HCT116 (cell line): ENCODE data around the gene HNMT. TPM values are rescaled to one million over a fixed set of nuclear protein-coding genes. Genes with fewer than 3 reads are reported as not detected.

ENCODE experiments used
- ATAC-seq: fragments of 200-7000 bp; cut with Tn5 transposase; 2 replicates; pipeline ENCODE4 v1.9.1; 2020; ENCODE audit warnings: mild to moderate bottlenecking, moderate library complexity
- BruUV-seq: library from RNA; stranded (reverse); fragments of 400-500 nt; replicated peaks from 2 replicates; lab custom pipeline; 2021; lab: Mats Ljungman, UMichigan
- CTCF ChIA-PET: fragments of 300-600 bp; sonication (Branson Sonifier 250); formaldehyde crosslinking; loops from one replicate; lab custom pipeline; 2021; ENCODE audit warnings: antibody characterized with exemption; lab: Charles Lee
- POLR2A ChIA-PET: fragments of 300-600, 350-600 bp; sonication (Branson Sonifier 250); formaldehyde crosslinking; loops from one replicate; lab custom pipeline; 2021; ENCODE audit warnings: antibody characterized with exemption; lab: Charles Lee
- RAD21 ChIA-PET, 2 experiments: fragments of 300-600 bp; sonication (Branson Sonifier 250); formaldehyde crosslinking; loops; one replicate each; lab custom pipeline; 2023; ENCODE audit warnings: low total read pairs in 2 of 2; ENCODE audit not compliant: uncharacterized antibody in 2 of 2, unreplicated experiment in 2 of 2, low non-redundant PET in 1 of 2; lab: Charles Lee
- DNase-seq: peaks from one replicate; pipeline ENCODE4 v3.0.0-alpha.2; 2010; ENCODE audit warnings: low read depth, low spot score
- H2AFZ ChIP-seq: fragments of 200-600 bp; shearing (Covaris generic), sonication (generic); 2 replicates; pipeline ENCODE4 v1.6.1; 2017; ENCODE audit warnings: low read depth, mixed run types, mixed read lengths, antibody characterized with exemption, low read length; ENCODE audit not compliant: poor library complexity, severe bottlenecking
- H3K27ac ChIP-seq: 2 replicates; pipeline ENCODE4 v1.5.1; 2012; ENCODE audit warnings: low read depth, low read length
- H3K27me3 ChIP-seq: fragments of 200-600 bp; sonication (generic); 2 replicates; pipeline ENCODE4 v1.6.1; 2016; ENCODE audit warnings: mixed run types, low read length, mixed read lengths; ENCODE audit not compliant: insufficient read depth
- H3K36me3 ChIP-seq, 2 experiments: fragments of 200-500 bp in 1 of 2; fragments of 200-600 bp in 1 of 2; sonication (Bioruptor generic) in 1 of 2; sonication (generic) in 1 of 2; 2 replicates each; pipeline versions ENCODE4 v1.5.1 to v1.6.1; 2014 to 2016; ENCODE audit warnings: low read length in 2 of 2, inconsistent platforms in 1 of 2, mixed read lengths in 1 of 2, mixed run types in 1 of 2; ENCODE audit not compliant: insufficient read depth in 2 of 2, control insufficient read depth in 1 of 2
- H3K4me1 ChIP-seq, 2 experiments: fragments of 200-600 bp in 1 of 2; sonication (generic) in 1 of 2; 2 replicates each; pipeline versions ENCODE4 v1.5.1 to v1.6.1; 2012 to 2017; ENCODE audit warnings: low read length in 2 of 2, inconsistent platforms in 1 of 2, mild to moderate bottlenecking in 1 of 2, mixed read lengths in 1 of 2, mixed run types in 1 of 2, moderate library complexity in 1 of 2; ENCODE audit not compliant: insufficient read depth in 2 of 2, control insufficient read depth in 1 of 2
- H3K4me2 ChIP-seq: fragments of 200-600 bp; sonication (generic); 2 replicates; pipeline ENCODE4 v1.6.1; 2017; ENCODE audit warnings: mixed run types, low read length, mixed read lengths
- H3K4me3 ChIP-seq, 2 experiments: fragments of 200-600 bp in 1 of 2; sonication (generic) in 1 of 2; replicated peaks in 1 of 2; 2 replicates each; pipeline ENCODE4 v1.5.1; 2011 to 2016; ENCODE audit warnings: low read length in 2 of 2, control low read depth in 1 of 2, low read depth in 1 of 2, mild to moderate bottlenecking in 1 of 2, mixed read lengths in 1 of 2, mixed run types in 1 of 2
- H3K79me2 ChIP-seq: fragments of 200-600 bp; sonication (generic); 2 replicates; pipeline ENCODE4 v1.6.1; 2017; ENCODE audit warnings: mild to moderate bottlenecking, mixed run types, low read length, moderate library complexity, mixed read lengths; ENCODE audit not compliant: insufficient read depth
- H3K9ac ChIP-seq: fragments of 200-600 bp; sonication (generic); 2 replicates; pipeline ENCODE4 v1.6.1; 2016; ENCODE audit warnings: low read length, mixed read lengths
- H3K9me2 ChIP-seq: fragments of 200-600 bp; sonication (generic), shearing (Covaris generic); 2 replicates; pipeline ENCODE4 v1.6.1; 2017; ENCODE audit warnings: mixed run types, mild to moderate bottlenecking, moderate library complexity; ENCODE audit not compliant: insufficient read depth
- H3K9me3 ChIP-seq, 2 experiments: fragments of 200-500 bp in 1 of 2; fragments of 200-600 bp in 1 of 2; sonication (Bioruptor generic) in 1 of 2; sonication (generic) in 1 of 2; 2 replicates each; pipeline ENCODE4 v1.6.1; 2014 to 2017; ENCODE audit warnings: low read length in 2 of 2, mixed read lengths in 2 of 2, inconsistent platforms in 1 of 2, low read depth in 1 of 2, mild to moderate bottlenecking in 1 of 2, mixed run types in 1 of 2, moderate library complexity in 1 of 2; ENCODE audit not compliant: control insufficient read depth in 1 of 2, insufficient read depth in 1 of 2
- H4K20me1 ChIP-seq: fragments of 200-600 bp; sonication (generic), shearing (Covaris generic); 2 replicates; pipeline ENCODE4 v1.6.1; 2017; ENCODE audit warnings: mixed run types, mild to moderate bottlenecking, moderate library complexity; ENCODE audit not compliant: insufficient read depth
- ATF3 ChIP-seq: IDR thresholded peaks from 2 replicates; pipeline ENCODE4 v1.6.1; 2012
- CEBPB ChIP-seq: IDR thresholded peaks from 2 replicates; pipeline ENCODE4 v1.6.1; 2012; ENCODE audit warnings: low read depth
- EGR1 ChIP-seq: IDR thresholded peaks from 2 replicates; pipeline ENCODE4 v1.6.1; 2012; ENCODE audit warnings: low read depth
- ELF1 ChIP-seq: IDR thresholded peaks from 2 replicates; pipeline ENCODE4 v1.6.1; 2012; ENCODE audit warnings: low read depth, borderline replicate concordance
- EZH2 ChIP-seq: fragments of 200-600 bp; sonication (generic); IDR thresholded peaks from 2 replicates; pipeline ENCODE4 v1.6.1; 2017; ENCODE audit warnings: antibody characterized with exemption, mixed run types
- EZH2phosphoT487 ChIP-seq: fragments of 200-600 bp; IDR thresholded peaks from 2 replicates; pipeline ENCODE4 v1.6.1; 2018; ENCODE audit warnings: antibody characterized with exemption, borderline replicate concordance
- MAX ChIP-seq: IDR thresholded peaks from 2 replicates; pipeline ENCODE4 v1.6.1; 2012
- POLR2A ChIP-seq: IDR thresholded peaks from 2 replicates; pipeline ENCODE4 v1.7.0; 2011; ENCODE audit warnings: borderline replicate concordance; ENCODE audit not compliant: insufficient read depth, insufficient read length; ENCODE audit errors: extremely low read depth
- REST ChIP-seq: IDR thresholded peaks from 2 replicates; pipeline ENCODE4 v1.6.1; 2012; ENCODE audit warnings: low read depth
- SIN3A ChIP-seq: IDR thresholded peaks from 2 replicates; pipeline ENCODE4 v1.6.1; 2012; ENCODE audit warnings: low read depth
- SP1 ChIP-seq: IDR thresholded peaks from 2 replicates; pipeline ENCODE4 v1.6.1; 2012; ENCODE audit warnings: low read depth
- SRF ChIP-seq: IDR thresholded peaks from 2 replicates; pipeline ENCODE4 v1.6.1; 2012; ENCODE audit warnings: low read depth
- ZFX ChIP-seq: fragments of 450-650 bp; IDR thresholded peaks from 2 replicates; pipeline ENCODE4 v1.6.1; 2017
- ZNF274 ChIP-seq: fragments of 200-500 bp; sonication (Bioruptor generic); IDR thresholded peaks from 2 replicates; pipeline ENCODE4 v1.6.1; 2014; ENCODE audit warnings: mild to moderate bottlenecking, low read depth, low read length, inconsistent platforms
- intact Hi-C: fragments of 100-400 bp; cut with micrococcal nuclease; formaldehyde crosslinking; loops from 2 replicates; pipeline ENCODE4 v1.10.0; 2022
- total RNA-seq: library from RNA; stranded (reverse); gene quantifications from one replicate; pipeline ENCODE4 v1.2.1, GENCODE V29; 2021; ENCODE audit not compliant: unreplicated experiment
- TF ChIP-seq, protein P1 (sequence below): IDR thresholded peaks from 2 replicates; pipeline ENCODE4 v1.6.1; 2011; ENCODE audit warnings: mild to moderate bottlenecking, low read length, moderate library complexity; ENCODE audit not compliant: insufficient replicate concordance; ENCODE audit errors: extremely low read depth

The HNMT gene
- total RNA-seq, 1 experiment from 2014 or later, result not detected

GRCh38 chr2:137948894-137949293, 15.4 kb upstream of the HNMT start (continued):
- no peak for TF ChIP-seq SP1

DNA sequence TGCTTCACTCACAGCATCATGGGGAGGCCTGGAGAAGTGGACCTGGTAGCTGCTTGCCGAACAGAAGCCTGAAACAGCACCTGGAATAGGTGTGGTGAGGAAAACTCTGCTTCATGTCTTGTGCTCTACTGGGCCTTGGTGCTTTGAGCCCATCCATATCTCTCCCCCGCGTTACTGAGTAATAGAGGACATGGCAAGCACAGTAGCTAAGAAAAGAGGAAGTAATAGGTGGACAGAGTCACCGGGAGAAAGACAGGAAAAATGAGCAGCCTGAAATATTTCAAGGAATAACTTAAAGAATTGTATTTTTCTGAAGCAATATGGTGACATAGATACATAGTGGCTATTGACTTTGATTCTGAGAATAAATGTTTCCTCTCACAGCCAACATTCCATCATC, 14.0 kb upstream of the HNMT start:
- Histone ChIP-seq H4K20me1 (no peaks in the 10 kb centered on the region), H3K36me3 (no peaks in the 10 kb centered on the region), H3K9ac (no peak overlapping the region), H3K4me1 (peaks cover 0 to 3% of the 10 kb centered on the region in 2 experiments; a peak in 1 of 4 replicates), H3K79me2 (no peaks in the 10 kb centered on the region), H3K27me3 (no peaks in the 10 kb centered on the region), H3K4me3 (no peak overlapping the region), H3K27ac (no peak overlapping the region), H2AFZ (no peak overlapping the region), H3K9me3 (no peaks in the 10 kb centered on the region), H3K9me2 (no peaks in the 10 kb centered on the region), H3K4me2 (no peak overlapping the region)
- ChIA-PET RAD21 (interaction anchor here in 1 of 2 experiments (0.7 kb wide), 1 partner anchor 896 kb away, joined by 7 read pairs; no protein-coding TSS in a partner anchor), POLR2A (interaction anchor here (0.7 kb wide), 1 partner anchor 86 kb away, joined by 3 read pairs; no protein-coding TSS in a partner anchor), CTCF (interaction anchor here (1.2 to 1.9 kb wide), 3 partner anchors 84 to 837 kb away, joined by 3 to 9 read pairs (median 4); no protein-coding TSS in a partner anchor)
- no peak for DNase-seq
- no peak for ATAC-seq
- BruUV-seq, result no TSS peak
- intact Hi-C loops, result no loop called here
- TF ChIP-seq POLR2A (no peak), MAX (no peak), CEBPB (no peak), EGR1 (no peak), SIN3A (no peak), EZH2phosphoT487 (no peak), SRF (no peak), ELF1 (no peak), EZH2 (no peak), ATF3 (no peak), REST (no peak), ZNF274 (no peak), ZFX (no peak)
- TF ChIP-seq, protein P1, sequence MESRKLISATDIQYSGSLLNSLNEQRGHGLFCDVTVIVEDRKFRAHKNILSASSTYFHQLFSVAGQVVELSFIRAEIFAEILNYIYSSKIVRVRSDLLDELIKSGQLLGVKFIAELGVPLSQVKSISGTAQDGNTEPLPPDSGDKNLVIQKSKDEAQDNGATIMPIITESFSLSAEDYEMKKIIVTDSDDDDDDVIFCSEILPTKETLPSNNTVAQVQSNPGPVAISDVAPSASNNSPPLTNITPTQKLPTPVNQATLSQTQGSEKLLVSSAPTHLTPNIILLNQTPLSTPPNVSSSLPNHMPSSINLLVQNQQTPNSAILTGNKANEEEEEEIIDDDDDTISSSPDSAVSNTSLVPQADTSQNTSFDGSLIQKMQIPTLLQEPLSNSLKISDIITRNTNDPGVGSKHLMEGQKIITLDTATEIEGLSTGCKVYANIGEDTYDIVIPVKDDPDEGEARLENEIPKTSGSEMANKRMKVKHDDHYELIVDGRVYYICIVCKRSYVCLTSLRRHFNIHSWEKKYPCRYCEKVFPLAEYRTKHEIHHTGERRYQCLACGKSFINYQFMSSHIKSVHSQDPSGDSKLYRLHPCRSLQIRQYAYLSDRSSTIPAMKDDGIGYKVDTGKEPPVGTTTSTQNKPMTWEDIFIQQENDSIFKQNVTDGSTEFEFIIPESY, result no peak
